ENCODE measurements around the gene FBXO34. TPM values are rescaled to one million over a fixed set of nuclear protein-coding genes. Genes with fewer than 3 reads are reported as not detected.

The FBXO34 gene
- total and polyA plus RNA-seq, 12 donors, result 5.9 to 31.0 (median 18.5) TPM

- Histone ChIP-seq H3K27me3 (no peaks in the 10 kb centered on the region), H3K4me3 (no peak overlapping the region), H3K27ac (no peak overlapping the region), H3K36me3 (replicated peaks in 1 of 2) (no peaks in the 10 kb centered on the region), H3K4me1 (replicated peaks in 1 of 2) (peaks cover 17 to 41% of the 10 kb centered on the region in 2 donors), H3K9me3 (replicated peaks in 1 of 3) (no peaks in the 10 kb centered on the region)
- TF ChIP-seq POLR2A (IDR thresholded peaks at IDR 0.05), result no peak
- no peak for TF ChIP-seq CTCF (IDR thresholded peaks at IDR 0.05)
- intact Hi-C loops (cut with DNase I), result no loop called here
- peak in 3 of 7 donors; percentile 21 to 32 (median 25) for DNase-seq
- WGBS, 4 donors, result 84 to 94% (median 89%) methylated on average over 1 of the region's 1 CpG
These were observed 30.4 kb downstream of the FBXO34 start for GRCh38 chr14:55301437-55302121.

DNA sequence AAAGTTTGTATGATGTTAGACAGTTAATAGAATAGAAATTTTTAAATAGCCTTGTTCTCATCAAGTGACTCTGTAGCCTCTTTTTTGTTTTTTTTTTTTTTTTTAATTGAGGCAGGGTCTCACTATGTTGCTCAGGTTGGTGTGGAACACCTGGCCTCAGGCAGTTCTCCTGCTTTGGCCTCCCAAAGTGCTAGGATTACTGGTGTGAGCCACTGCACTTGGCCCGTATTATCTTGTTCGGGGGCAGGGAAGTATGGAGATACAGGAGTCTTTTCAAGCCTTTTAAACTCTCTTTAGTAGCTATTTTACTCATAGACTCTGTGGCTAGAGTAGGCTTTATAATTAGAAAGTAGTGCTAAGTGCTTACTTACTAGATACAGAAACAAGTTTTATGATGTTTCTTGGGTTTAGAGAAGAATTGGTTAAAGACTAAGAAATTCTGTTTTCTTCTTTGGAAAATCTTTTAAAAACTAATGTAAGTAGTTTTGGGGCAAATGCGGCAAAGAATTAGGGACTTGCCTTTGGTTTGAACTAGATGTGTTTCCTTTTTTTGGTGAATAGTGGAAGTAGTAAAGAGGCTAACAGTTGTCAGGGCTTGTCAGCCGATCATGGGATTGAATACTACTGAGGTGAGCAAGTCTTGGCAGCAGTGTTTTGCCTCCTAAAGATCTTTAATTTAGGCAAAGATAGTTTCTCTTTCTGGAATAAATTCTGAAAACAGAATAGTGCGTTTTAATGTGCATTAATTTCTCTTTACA is 31.3 kb downstream of the FBXO34 start:
- Histone ChIP-seq H3K27ac (no peak overlapping the region), H3K9me3 (replicated peaks in 1 of 3) (no peaks in the 10 kb centered on the region), H3K36me3 (replicated peaks in 1 of 2) (no peaks in the 10 kb centered on the region), H3K4me1 (replicated peaks in 1 of 2) (peaks cover 17 to 37% of the 10 kb centered on the region in 2 donors), H3K4me3 (no peak overlapping the region), H3K27me3 (no peaks in the 10 kb centered on the region)
- TF ChIP-seq POLR2A (IDR thresholded peaks at IDR 0.05), result no peak
- TF ChIP-seq CTCF (IDR thresholded peaks at IDR 0.05), result no peak
- no peak for DNase-seq
- intact Hi-C loops (cut with DNase I), result no loop called here
- 78 to 89% (median 86%) methylated on average over 5 of the region's 5 CpGs for WGBS, 4 donors

DNA sequence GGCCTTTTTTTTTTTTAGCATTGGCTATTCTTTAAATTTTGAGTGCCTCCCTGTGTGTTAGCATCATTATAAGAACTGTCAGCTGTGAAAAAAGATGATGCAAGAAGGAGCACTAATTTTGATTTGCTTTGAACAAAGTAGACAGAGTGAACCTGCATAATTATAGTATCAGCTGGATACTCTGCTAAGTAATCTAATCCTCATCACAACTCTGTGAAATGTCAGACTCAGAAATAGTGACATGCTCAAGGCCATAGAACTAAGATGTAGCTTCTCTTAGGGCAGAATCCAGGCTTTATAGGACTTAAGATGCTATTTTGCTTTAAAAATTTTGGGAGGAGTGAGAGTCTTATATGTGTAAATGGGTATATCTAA is 31.9 kb downstream of the FBXO34 start:
- no peak for DNase-seq
- Histone ChIP-seq H3K36me3 (replicated peaks in 1 of 2) (no peaks in the 10 kb centered on the region), H3K9me3 (replicated peaks in 1 of 3) (no peaks in the 10 kb centered on the region), H3K4me3 (no peak overlapping the region), H3K27me3 (no peaks in the 10 kb centered on the region), H3K4me1 (replicated peaks in 1 of 2) (peaks cover 17 to 35% of the 10 kb centered on the region in 2 donors), H3K27ac (no peak overlapping the region)
- intact Hi-C loops (cut with DNase I), result no loop called here
- TF ChIP-seq POLR2A (IDR thresholded peaks at IDR 0.05) (no peak), CTCF (IDR thresholded peaks at IDR 0.05) (no peak)

- intact Hi-C loops (cut with DNase I), result no loop called here
- H3K9me3 ChIP-seq (replicated peaks in 1 of 3), result no peaks in the 10 kb centered on the region
- no peaks in the 10 kb centered on the region for H3K27me3 ChIP-seq
- 55 to 67% (median 61%) methylated on average over 2 of the region's 2 CpGs for WGBS, 4 donors
- H3K4me1 ChIP-seq (replicated peaks in 1 of 2), result peaks cover 17 to 35% of the 10 kb centered on the region in 2 donors
- peak overlapping the region in 1 of 5 donors; percentile 10 for H3K27ac ChIP-seq
- no peaks in the 10 kb centered on the region for H3K36me3 ChIP-seq (replicated peaks in 1 of 2)
- TF ChIP-seq CTCF (IDR thresholded peaks at IDR 0.05), result no peak
- no peak for TF ChIP-seq POLR2A (IDR thresholded peaks at IDR 0.05)
- no peak for DNase-seq
- no peak overlapping the region for H3K4me3 ChIP-seq
These were observed 32.5 kb downstream of the FBXO34 start for GRCh38 chr14:55303691-55304145.

Data from adrenal gland (tissue), 12 donors.